Activated T-helper 2 cell treated with anti-CD3 and anti-CD28 coated beads, Interferon-gamma antibody, Interleukin-2, Interleukin-4, amounts not matched to agents 10 μg/mL and 5 μg/mL and 100 μg/mL, durations not matched to agents 14 hours and 24 hours and 36 hours (primary cell): ENCODE data around the gene TDRD9. TPM values are rescaled to one million over a fixed set of nuclear protein-coding genes. Genes with fewer than 3 reads are reported as not detected.

ENCODE experiments used
- DNase-seq: peaks from one replicate; pipeline ENCODE4 v3.0.0; 2021; ENCODE audit warnings: low spot score
- H3K27ac Mint-ChIP-seq: one replicate; pipeline ENCODE4 v1.8.0; 2021; ENCODE audit warnings: mixed read lengths
- H3K27me3 Mint-ChIP-seq: one replicate; pipeline ENCODE4 v1.8.0; 2021; ENCODE audit warnings: low read depth, mixed read lengths
- H3K36me3 Mint-ChIP-seq: one replicate; pipeline ENCODE4 v1.8.0; 2021; ENCODE audit warnings: low read depth, mixed read lengths
- H3K4me1 Mint-ChIP-seq: one replicate; pipeline ENCODE4 v1.8.0; 2021; ENCODE audit warnings: low read depth, mixed read lengths
- H3K4me3 Mint-ChIP-seq: one replicate; pipeline ENCODE4 v1.8.0; 2021; ENCODE audit warnings: low read depth, mild to moderate bottlenecking, moderate library complexity, mixed read lengths
- H3K9me3 Mint-ChIP-seq: one replicate; pipeline ENCODE4 v1.8.0; 2021; ENCODE audit warnings: mixed read lengths
- intact Hi-C: fragments of 100-400 bp; cut with micrococcal nuclease; formaldehyde crosslinking; loops from one replicate; pipeline ENCODE4 v1.15.1; 2023
- total RNA-seq: library from RNA; stranded (reverse); gene quantifications from 2 replicates; pipeline ENCODE4 v1.2.3, GENCODE V29; 2022

TDRD9 gene
- total RNA-seq, 1 donor from 2014 or later, result not detected

GRCh38 chr14:104014764-104015163, 86.5 kb downstream of the TDRD9 start:
- Mint-ChIP-seq H3K4me3 (no peak overlapping the region), H3K36me3 (no peaks in the 10 kb centered on the region), H3K4me1 (no peaks in the 10 kb centered on the region), H3K27ac (no peak overlapping the region), H3K9me3 (no peaks in the 10 kb centered on the region), H3K27me3 (peaks cover 12% of the 10 kb centered on the region)
- no peak for DNase-seq
- intact Hi-C loops, result no loop called here

- no peak overlapping the region for H3K4me3 Mint-ChIP-seq
- intact Hi-C loops, result no loop called here
- no peaks in the 10 kb centered on the region for H3K36me3 Mint-ChIP-seq
- no peaks in the 10 kb centered on the region for H3K4me1 Mint-ChIP-seq
- no peaks in the 10 kb centered on the region for H3K9me3 Mint-ChIP-seq
- no peak overlapping the region for H3K27ac Mint-ChIP-seq
- DNase-seq, result no peak
- peaks cover 12% of the 10 kb centered on the region for H3K27me3 Mint-ChIP-seq
Observed at GRCh38 chr14:104016873-104017650, 88.8 kb downstream of the TDRD9 start.

- Mint-ChIP-seq H3K4me3 (no peak overlapping the region), H3K27ac (no peak overlapping the region), H3K4me1 (no peaks in the 10 kb centered on the region), H3K36me3 (no peaks in the 10 kb centered on the region), H3K27me3 (peaks cover 18% of the 10 kb centered on the region), H3K9me3 (no peaks in the 10 kb centered on the region)
- DNase-seq, result no peak
- intact Hi-C loops, result no loop called here
Observed at GRCh38 chr14:104019029-104019428, 90.8 kb downstream of the TDRD9 start.

GRCh38 chr14:104019806-104020205, 91.5 kb downstream of the TDRD9 start:
- Mint-ChIP-seq H3K4me3 (no peak overlapping the region), H3K36me3 (no peaks in the 10 kb centered on the region), H3K27me3 (peaks cover 18% of the 10 kb centered on the region), H3K4me1 (no peaks in the 10 kb centered on the region), H3K27ac (no peak overlapping the region), H3K9me3 (no peaks in the 10 kb centered on the region)
- no peak for DNase-seq
- intact Hi-C loops, result no loop called here

GRCh38 chr14:104020471-104020870, 92.2 kb downstream of the TDRD9 start:
- Mint-ChIP-seq H3K27me3 (peaks cover 19% of the 10 kb centered on the region), H3K36me3 (no peaks in the 10 kb centered on the region), H3K9me3 (no peaks in the 10 kb centered on the region), H3K4me3 (no peak overlapping the region), H3K4me1 (no peaks in the 10 kb centered on the region), H3K27ac (no peak overlapping the region)
- no peak for DNase-seq
- intact Hi-C loops, result no loop called here

- peaks cover 21% of the 10 kb centered on the region for H3K27me3 Mint-ChIP-seq
- H3K36me3 Mint-ChIP-seq, result no peaks in the 10 kb centered on the region
- DNase-seq, result no peak
- H3K9me3 Mint-ChIP-seq, result no peaks in the 10 kb centered on the region
- H3K4me3 Mint-ChIP-seq, result no peak overlapping the region
- intact Hi-C loops, result no loop called here
- H3K27ac Mint-ChIP-seq, result no peak overlapping the region
- no peaks in the 10 kb centered on the region for H3K4me1 Mint-ChIP-seq
Observed at GRCh38 chr14:104023325-104024055, 95.2 kb downstream of the TDRD9 start.

GRCh38 chr14:104025534-104025933, 97.3 kb downstream of the TDRD9 start:
- intact Hi-C loops, result no loop called here
- no peaks in the 10 kb centered on the region for H3K36me3 Mint-ChIP-seq
- DNase-seq, result no peak
- no peak overlapping the region for H3K27ac Mint-ChIP-seq
- no peak overlapping the region for H3K4me3 Mint-ChIP-seq
- no peaks in the 10 kb centered on the region for H3K9me3 Mint-ChIP-seq
- peaks cover 23% of the 10 kb centered on the region for H3K27me3 Mint-ChIP-seq
- H3K4me1 Mint-ChIP-seq, result no peaks in the 10 kb centered on the region

- Mint-ChIP-seq H3K36me3 (no peaks in the 10 kb centered on the region), H3K27ac (no peak overlapping the region), H3K9me3 (no peaks in the 10 kb centered on the region)
Observed at GRCh38 chr14:104026024-104026423, 97.8 kb downstream of the TDRD9 start.

GRCh38 chr14:104030958-104031357, 102.7 kb downstream of the TDRD9 start:
- intact Hi-C loops, result no loop called here
- peaks cover 15% of the 10 kb centered on the region for H3K27me3 Mint-ChIP-seq
- no peak overlapping the region for H3K27ac Mint-ChIP-seq
- H3K4me3 Mint-ChIP-seq, result no peak overlapping the region
- H3K4me1 Mint-ChIP-seq, result no peaks in the 10 kb centered on the region
- no peaks in the 10 kb centered on the region for H3K9me3 Mint-ChIP-seq
- H3K36me3 Mint-ChIP-seq, result no peaks in the 10 kb centered on the region
- DNase-seq, result no peak

More at GRCh38 chr14:104026024-104026423, 97.8 kb downstream of the TDRD9 start:
- H3K27me3 Mint-ChIP-seq, result peaks cover 24% of the 10 kb centered on the region
- no peak overlapping the region for H3K4me3 Mint-ChIP-seq
- no peak for DNase-seq
- no peaks in the 10 kb centered on the region for H3K4me1 Mint-ChIP-seq
- intact Hi-C loops, result no loop called here

GRCh38 chr14:104031384-104031783, 103.1 kb downstream of the TDRD9 start:
- no peak for DNase-seq
- Mint-ChIP-seq H3K27me3 (peaks cover 15% of the 10 kb centered on the region), H3K9me3 (no peaks in the 10 kb centered on the region), H3K27ac (no peak overlapping the region), H3K4me3 (no peak overlapping the region), H3K4me1 (no peaks in the 10 kb centered on the region), H3K36me3 (no peaks in the 10 kb centered on the region)
- intact Hi-C loops, result no loop called here

- Mint-ChIP-seq H3K36me3 (no peaks in the 10 kb centered on the region), H3K27ac (no peak overlapping the region)
- intact Hi-C loops, result no loop called here
Observed at GRCh38 chr14:104034976-104035699, 106.9 kb downstream of the TDRD9 start.

GRCh38 chr14:104036212-104036611, 108.0 kb downstream of the TDRD9 start:
- H3K9me3 Mint-ChIP-seq, result no peaks in the 10 kb centered on the region
- no peaks in the 10 kb centered on the region for H3K4me1 Mint-ChIP-seq
- H3K27me3 Mint-ChIP-seq, result no peaks in the 10 kb centered on the region

More at GRCh38 chr14:104034976-104035699, 106.9 kb downstream of the TDRD9 start:
- H3K27me3 Mint-ChIP-seq, result peaks cover 2% of the 10 kb centered on the region
- no peak for DNase-seq
- no peak overlapping the region for H3K4me3 Mint-ChIP-seq
- H3K4me1 Mint-ChIP-seq, result no peaks in the 10 kb centered on the region
- H3K9me3 Mint-ChIP-seq, result no peaks in the 10 kb centered on the region

GRCh38 chr14:104037074-104037473, 108.8 kb downstream of the TDRD9 start:
- Mint-ChIP-seq H3K27me3 (no peaks in the 10 kb centered on the region), H3K27ac (no peak overlapping the region), H3K9me3 (no peaks in the 10 kb centered on the region), H3K36me3 (no peaks in the 10 kb centered on the region), H3K4me3 (no peak overlapping the region), H3K4me1 (no peaks in the 10 kb centered on the region)
- DNase-seq, result no peak
- intact Hi-C loops, result no loop called here

More at GRCh38 chr14:104036212-104036611, 108.0 kb downstream of the TDRD9 start:
- no peak for DNase-seq
- intact Hi-C loops, result no loop called here
- Mint-ChIP-seq H3K36me3 (no peaks in the 10 kb centered on the region), H3K4me3 (no peak overlapping the region), H3K27ac (no peak overlapping the region)
